ENCODE data around the gene BAZ1B.
A peak's percentile ranks its signal among the peaks of the same experiment; 100 is the strongest.
"Not testable (repeated sequence)": the region's sequence is repeated elsewhere in the genome, so short reads cannot be mapped to it uniquely, and the experiment has no call there.

BAZ1B gene

DNA sequence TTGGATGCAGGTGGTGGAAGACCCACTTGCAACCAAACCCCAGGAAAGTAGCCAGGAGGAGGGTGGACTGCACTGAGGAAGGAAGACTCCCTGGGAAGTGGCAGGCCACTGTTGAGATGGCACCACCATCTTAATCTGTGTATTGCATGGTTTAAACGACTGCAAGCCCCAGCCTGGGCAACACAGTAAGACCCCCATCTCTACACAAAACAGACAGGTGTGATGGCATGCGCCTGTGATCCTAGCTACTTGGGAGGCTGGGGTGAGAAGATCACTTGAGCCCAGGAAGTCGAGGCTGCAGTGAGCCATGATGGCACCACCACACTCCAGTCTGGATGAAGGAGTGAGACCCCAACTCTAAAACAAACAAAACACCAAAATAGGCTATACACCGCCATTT lies 45.0 kb upstream of the BAZ1B start:
- no peak overlapping the region for H3K4me3 ChIP-seq (ENCODE audit: low read depth, low read length)
- in situ Hi-C loops (cut with HindIII; ENCODE audit: low sequenced_read_pairs) = no loop called here
- no peak for DNase-seq (ENCODE audit: low read depth)
- TF ChIP-seq, protein P1, sequence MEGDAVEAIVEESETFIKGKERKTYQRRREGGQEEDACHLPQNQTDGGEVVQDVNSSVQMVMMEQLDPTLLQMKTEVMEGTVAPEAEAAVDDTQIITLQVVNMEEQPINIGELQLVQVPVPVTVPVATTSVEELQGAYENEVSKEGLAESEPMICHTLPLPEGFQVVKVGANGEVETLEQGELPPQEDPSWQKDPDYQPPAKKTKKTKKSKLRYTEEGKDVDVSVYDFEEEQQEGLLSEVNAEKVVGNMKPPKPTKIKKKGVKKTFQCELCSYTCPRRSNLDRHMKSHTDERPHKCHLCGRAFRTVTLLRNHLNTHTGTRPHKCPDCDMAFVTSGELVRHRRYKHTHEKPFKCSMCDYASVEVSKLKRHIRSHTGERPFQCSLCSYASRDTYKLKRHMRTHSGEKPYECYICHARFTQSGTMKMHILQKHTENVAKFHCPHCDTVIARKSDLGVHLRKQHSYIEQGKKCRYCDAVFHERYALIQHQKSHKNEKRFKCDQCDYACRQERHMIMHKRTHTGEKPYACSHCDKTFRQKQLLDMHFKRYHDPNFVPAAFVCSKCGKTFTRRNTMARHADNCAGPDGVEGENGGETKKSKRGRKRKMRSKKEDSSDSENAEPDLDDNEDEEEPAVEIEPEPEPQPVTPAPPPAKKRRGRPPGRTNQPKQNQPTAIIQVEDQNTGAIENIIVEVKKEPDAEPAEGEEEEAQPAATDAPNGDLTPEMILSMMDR (IDR thresholded peaks at IDR 0.05; ENCODE audit: low read depth, low read length, missing control alignments) = no peak

DNA sequence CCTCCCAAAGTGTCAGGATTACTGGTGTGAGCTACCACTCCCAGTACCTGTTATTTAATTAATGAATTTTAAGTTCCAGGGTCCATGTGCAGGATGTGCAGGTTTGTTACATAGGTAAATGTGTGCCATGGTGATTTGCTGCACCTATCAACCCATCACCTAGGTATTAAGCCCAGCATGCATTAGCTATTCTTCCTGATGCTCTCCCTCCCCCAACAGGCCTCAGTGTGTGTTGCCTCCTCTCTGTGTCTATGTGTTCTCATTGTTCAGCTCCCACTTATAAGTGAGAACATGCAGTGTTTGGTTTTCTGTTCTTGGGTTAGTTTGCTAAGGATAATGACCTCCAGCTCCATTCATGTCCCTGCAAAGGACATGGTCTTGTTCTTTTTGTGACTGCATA lies 44.3 kb upstream of the BAZ1B start:
- DNase-seq (ENCODE audit: low read depth); in situ Hi-C loops (cut with HindIII; ENCODE audit: low sequenced_read_pairs); H3K4me3 ChIP-seq (ENCODE audit: low read depth, low read length): not testable (repeated sequence)

DNA sequence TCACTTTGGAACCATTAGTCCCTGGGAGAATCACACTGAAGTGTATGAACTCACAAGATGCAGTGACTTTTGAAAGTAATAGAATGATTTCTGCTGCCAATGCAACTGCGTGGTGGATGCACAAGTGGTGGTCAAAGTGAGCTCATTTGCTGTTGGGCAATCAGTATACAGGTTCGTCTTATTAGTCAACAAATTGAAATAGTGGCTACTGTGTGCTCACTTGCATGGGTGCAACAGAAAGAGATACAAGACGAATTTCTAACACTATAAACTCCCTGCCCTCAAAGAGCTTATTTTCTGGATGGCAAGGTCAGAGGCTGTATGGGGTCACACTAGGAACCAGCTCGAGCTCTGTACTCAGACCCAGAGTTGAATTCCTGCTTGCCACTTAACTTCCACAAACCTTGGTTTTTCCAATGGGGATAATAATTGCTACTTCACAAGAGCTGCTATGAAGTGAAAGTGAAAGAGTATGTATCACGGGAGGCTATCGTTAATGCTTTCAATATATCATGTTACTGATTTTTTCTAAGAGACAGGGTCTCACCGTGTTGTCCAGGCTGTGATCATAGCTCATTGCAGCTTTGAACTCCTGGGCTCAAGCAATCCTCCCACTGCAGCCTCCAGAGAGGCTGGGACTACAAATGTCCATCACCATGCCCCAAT lies 43.7 kb upstream of the BAZ1B start:
- in situ Hi-C loops (cut with HindIII; ENCODE audit: low sequenced_read_pairs) = no loop called here
- no peak for DNase-seq (ENCODE audit: low read depth)
- no peak overlapping the region for H3K4me3 ChIP-seq (ENCODE audit: low read depth, low read length)
- TF ChIP-seq, protein P1 (IDR thresholded peaks at IDR 0.05; ENCODE audit: low read depth, low read length, missing control alignments) = no peak

DNA sequence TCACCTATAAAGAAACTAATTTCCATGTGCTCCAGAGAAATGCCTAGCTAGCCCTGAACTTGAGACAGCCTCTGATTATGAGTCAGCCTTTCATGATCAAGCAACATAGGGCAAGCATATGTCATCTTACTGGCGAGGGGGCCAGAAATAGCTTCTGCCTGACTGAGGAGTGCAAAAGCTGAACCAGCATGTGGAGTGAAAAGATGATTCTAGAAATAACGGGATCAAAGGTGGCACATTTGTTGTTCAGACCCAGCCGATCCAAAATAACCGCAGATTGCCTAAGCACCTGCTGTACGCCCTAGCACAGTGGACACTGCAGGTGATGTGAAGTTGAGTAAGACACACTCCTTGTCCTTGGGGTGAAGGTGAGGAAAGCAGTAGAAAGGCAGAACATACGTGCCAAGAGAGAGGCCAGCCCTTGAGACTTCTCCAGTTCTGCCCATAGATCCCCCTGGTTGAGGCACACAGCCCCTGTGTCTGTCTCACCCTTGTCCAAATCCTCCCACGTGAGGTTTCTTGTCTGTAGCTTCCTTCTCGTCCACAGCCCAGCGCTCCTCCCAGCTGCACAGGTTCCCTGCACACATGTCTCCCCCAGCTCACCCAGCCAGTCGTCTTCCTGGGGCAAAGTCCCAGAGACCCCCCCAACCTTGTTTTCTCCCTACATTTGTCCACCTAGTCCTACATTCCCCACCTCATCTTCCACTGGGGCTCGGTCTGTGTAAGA lies 38.2 kb upstream of the BAZ1B start:
- DNase-seq (ENCODE audit: low read depth) = peak; percentile 46

DNA sequence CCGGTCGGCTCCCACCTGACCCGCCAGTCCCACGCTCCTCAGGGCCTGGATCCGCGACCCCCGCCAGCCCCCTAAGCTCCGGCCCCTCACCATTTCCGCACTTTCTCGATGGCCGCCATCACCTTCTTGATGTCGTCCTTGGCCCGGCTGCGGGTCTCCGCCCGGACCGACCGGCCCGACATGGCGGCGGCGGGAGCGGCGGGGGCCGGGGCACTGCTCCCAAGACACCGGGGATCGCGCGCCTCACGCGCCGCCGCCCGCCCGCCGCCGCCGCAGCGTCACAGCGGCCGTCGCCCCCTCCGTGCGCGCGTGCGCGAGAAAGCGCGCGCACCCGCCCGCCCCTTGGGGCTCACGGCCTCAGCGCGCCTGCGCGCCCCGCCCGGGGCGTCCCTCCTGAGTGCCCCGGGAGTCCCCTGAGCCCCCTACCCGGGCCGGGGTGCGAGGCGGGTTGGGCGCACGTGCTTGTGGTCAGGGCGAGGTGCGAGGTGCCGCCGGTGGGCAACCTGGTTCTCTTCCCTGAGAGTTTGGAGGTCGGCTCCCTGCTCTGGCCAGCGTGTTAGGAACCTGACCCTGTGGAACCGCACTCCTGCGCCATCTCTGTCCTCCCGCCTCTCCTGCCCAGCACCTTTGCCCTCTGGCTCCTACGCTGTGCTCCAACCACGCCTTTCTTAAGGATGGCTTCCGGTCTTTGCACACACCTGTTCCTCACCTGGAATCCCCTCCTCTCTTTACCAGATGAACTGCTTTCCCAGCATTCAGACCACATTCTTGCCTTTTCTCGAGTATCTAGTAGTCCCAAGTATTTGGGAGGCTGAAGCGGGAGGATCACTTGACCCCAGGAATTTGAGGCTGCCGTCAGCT lies 35.5 kb upstream of the BAZ1B start, which contains the start of gene BCL7B:
BCL7B (minus strand) TSS at position 294 of the 861 bp plus-strand sequence; CDS start at position 182, 112 bp downstream.
- in situ Hi-C loops (cut with HindIII; ENCODE audit: low sequenced_read_pairs) = no loop called here
- no peak for DNase-seq (ENCODE audit: low read depth)
- peak within 1 kb of the TSS; percentile 55 for H3K4me3 ChIP-seq (ENCODE audit: low read depth, low read length)
- TF ChIP-seq, protein P1 (IDR thresholded peaks at IDR 0.05; ENCODE audit: low read depth, low read length, missing control alignments) = no peak

More for the DNA sequence above, 38.2 kb upstream of the BAZ1B start:
- H3K4me3 ChIP-seq (ENCODE audit: low read depth, low read length) = no peak overlapping the region
- TF ChIP-seq, protein P1 (IDR thresholded peaks at IDR 0.05; ENCODE audit: low read depth, low read length, missing control alignments) = no peak
- in situ Hi-C loops (cut with HindIII; ENCODE audit: low sequenced_read_pairs) = no loop called here

DNA sequence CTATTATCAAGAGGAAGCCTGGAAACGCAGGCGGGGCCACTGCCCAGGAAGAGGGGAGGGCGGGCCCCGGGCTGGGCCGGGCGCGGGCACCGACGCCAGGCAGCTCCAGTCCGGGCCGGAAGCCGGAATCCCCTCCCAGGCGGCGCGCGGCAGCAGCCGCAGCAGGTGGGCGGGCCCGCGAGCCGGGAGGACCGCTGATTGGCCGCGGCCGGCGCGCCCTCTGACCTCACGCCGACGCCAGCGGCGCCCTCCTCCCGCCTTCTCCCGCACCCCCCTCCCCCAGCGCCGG lies 35.0 kb upstream of the BAZ1B start:
- DNase-seq (ENCODE audit: low read depth) = peak; percentile 74
- TF ChIP-seq, protein P1 (IDR thresholded peaks at IDR 0.05; ENCODE audit: low read depth, low read length, missing control alignments) = no peak
- in situ Hi-C loops (cut with HindIII; ENCODE audit: low sequenced_read_pairs) = no loop called here
- H3K4me3 ChIP-seq (ENCODE audit: low read depth, low read length) = peak overlapping the region; percentile 55
